ENCODE data around the gene HAPSTR1.
A peak's percentile ranks its signal among the peaks of the same experiment; 100 is the strongest.

The HAPSTR1 gene

DNA sequence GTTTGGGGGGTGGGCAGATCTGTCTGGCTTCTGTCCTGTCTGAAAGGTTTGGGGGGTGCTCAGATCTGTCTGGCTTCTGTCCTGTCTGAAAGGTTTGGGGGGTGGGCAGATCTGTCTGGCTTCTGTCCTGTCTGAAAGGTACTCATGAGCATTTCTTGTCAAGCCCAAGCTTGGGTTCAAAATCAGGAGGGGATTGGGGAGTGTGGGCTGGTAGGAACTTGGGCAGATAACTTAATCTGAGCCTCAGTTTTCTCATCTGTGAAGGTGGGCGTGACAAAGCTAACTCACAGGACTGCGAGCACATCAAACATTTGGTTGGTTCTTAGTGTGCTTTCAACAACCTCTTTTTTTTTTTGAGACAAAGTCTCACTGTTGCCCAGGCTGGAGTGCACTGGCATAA lies 35.2 kb downstream of the HAPSTR1 start:
- H3K4me3 ChIP-seq (ENCODE audit: low read depth, low read length): no peak overlapping the region
- no peak for DNase-seq (ENCODE audit: low read depth)
- TF ChIP-seq, protein P1, sequence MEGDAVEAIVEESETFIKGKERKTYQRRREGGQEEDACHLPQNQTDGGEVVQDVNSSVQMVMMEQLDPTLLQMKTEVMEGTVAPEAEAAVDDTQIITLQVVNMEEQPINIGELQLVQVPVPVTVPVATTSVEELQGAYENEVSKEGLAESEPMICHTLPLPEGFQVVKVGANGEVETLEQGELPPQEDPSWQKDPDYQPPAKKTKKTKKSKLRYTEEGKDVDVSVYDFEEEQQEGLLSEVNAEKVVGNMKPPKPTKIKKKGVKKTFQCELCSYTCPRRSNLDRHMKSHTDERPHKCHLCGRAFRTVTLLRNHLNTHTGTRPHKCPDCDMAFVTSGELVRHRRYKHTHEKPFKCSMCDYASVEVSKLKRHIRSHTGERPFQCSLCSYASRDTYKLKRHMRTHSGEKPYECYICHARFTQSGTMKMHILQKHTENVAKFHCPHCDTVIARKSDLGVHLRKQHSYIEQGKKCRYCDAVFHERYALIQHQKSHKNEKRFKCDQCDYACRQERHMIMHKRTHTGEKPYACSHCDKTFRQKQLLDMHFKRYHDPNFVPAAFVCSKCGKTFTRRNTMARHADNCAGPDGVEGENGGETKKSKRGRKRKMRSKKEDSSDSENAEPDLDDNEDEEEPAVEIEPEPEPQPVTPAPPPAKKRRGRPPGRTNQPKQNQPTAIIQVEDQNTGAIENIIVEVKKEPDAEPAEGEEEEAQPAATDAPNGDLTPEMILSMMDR (IDR thresholded peaks at IDR 0.05; ENCODE audit: low read depth, low read length, missing control alignments): no peak

DNA sequence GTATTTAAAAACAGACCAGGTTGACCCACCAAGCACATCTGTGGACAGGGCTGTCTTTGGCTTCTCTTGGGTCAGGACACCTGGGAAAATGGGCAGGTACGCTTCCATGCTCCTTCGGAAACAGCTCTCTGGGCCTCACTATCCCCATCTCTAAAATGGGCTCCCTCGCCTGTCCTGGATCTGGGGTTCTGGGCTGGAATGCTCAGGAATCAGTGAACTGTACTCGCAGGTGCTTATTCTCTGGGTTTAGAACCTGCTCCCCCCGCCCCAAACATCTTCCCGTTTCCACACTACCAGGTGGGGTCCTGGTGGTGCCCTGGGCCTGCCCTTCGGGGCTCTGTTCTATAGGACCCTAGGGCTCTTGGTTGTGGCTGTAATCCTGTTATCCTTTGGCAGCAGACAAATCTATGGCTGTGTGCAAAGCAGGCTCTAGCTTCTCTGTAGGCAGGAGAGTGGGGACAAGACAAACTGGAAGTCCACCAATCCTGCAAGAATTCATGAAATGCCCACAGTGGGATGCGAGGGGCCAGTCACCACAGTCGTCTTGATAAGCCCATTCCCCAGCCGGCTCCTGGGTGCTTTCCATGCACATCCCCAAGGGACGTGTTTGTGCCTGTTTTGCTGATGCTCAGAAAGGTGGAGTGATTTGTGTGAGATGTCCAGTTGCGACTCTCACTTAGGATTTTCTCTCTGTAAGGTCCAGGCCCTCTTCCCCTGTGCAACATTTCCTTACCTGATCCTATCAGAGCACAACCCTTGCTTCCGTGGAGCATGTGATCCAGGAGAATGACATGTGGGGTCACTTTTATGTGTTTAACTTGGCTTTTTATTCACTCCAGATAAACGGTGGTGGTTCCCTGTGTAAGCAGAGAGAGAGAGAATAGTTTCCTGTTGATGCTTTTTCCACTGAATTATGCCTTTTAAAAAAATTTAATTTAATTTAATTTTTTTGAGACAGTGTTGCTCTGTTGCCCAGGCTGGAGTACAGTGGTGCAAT lies 37.2 kb downstream of the HAPSTR1 start:
- no peak for DNase-seq (ENCODE audit: low read depth)
- H3K4me3 ChIP-seq (ENCODE audit: low read depth, low read length): no peak overlapping the region
- TF ChIP-seq, protein P1 (IDR thresholded peaks at IDR 0.05; ENCODE audit: low read depth, low read length, missing control alignments): no peak

DNA sequence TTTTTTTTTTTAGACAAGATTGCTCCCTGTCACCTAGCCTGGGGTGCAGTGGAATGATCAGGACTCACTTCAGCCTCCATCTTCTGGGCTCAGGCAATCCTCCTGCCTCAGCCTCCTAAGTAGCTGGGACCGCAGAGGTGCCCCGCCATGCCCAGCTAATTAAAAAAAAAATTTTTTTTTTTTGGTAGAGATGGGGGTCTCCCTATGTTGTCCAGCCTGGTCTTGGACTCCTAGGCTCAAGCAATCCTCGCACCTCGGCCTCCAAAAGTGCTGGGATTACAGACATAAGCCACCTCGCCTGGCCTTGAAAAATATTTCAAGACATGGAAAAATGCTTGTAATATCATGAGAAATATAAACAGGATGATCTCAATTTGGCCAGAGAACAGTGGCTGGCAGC lies 42.9 kb downstream of the HAPSTR1 start:
- DNase-seq (ENCODE audit: low read depth): no peak
- no peak overlapping the region for H3K4me3 ChIP-seq (ENCODE audit: low read depth, low read length)
- TF ChIP-seq, protein P1 (IDR thresholded peaks at IDR 0.05; ENCODE audit: low read depth, low read length, missing control alignments): no peak

DNA sequence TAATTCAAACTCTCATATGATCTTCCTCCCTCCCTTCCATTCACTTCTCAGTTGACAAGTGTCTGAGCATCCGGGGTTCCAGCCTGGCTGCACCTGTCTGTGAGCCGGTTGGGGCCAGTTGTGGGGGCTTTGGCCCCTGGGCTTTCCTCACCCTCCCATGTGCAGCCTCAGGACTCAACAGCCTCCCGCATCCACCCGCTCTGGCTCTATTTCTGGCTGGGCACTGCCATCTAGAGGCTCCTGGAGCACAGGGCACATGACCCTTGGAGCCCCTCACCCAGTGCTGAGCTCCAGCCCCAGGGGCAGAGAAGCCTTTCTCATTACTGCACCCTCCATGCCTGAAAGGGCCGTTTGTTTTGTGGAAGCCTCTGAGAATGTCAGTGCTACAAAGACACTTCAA lies 43.3 kb downstream of the HAPSTR1 start:
- peak; percentile 50 for DNase-seq (ENCODE audit: low read depth)
- TF ChIP-seq, protein P1 (IDR thresholded peaks at IDR 0.05; ENCODE audit: low read depth, low read length, missing control alignments): peak; percentile 83
- H3K4me3 ChIP-seq (ENCODE audit: low read depth, low read length): no peak overlapping the region

DNA sequence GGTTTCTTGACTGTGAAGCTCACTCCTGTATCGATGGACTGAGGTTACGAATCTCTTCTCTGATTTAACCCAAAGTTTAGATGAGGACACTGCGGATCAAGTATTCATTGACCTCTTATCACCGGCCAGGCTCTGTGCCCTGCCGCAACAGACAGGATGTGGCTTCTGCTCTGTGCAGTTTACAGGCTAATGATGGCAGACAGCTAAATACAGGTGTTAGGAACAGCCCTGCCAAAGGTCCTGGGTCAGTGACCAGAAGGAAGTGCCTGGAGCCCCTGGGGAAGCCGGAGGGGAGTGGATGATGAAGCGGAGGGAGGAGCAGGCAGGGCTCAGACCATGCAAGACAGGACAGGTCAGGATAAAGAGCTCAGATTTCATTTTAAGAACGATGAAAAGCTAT lies 44.4 kb downstream of the HAPSTR1 start:
- H3K4me3 ChIP-seq (ENCODE audit: low read depth, low read length): no peak overlapping the region
- TF ChIP-seq, protein P1 (IDR thresholded peaks at IDR 0.05; ENCODE audit: low read depth, low read length, missing control alignments): no peak
- DNase-seq (ENCODE audit: low read depth): no peak

DNA sequence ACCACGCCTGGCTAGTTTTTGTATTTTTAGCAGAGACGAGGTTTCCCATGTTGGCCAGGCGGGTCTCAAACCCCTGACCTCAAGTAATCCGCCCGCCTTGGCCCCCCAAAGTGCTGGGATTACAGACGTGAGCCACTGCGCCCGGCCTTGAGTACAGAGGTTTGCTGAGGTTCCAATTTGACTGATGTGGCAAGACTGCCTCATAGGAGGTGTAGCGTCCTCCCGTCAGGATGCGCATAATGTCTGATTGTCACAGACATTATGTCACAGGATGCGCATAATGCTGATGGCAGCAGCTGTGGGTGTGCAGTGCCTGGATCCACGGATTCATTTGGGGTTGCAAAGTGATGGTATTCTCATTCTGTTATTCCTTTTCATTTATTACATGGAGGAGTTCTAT lies 45.2 kb downstream of the HAPSTR1 start:
- DNase-seq (ENCODE audit: low read depth): no peak
- H3K4me3 ChIP-seq (ENCODE audit: low read depth, low read length): no peak overlapping the region
- TF ChIP-seq, protein P1 (IDR thresholded peaks at IDR 0.05; ENCODE audit: low read depth, low read length, missing control alignments): no peak

Measured in GM12864 (cell line).